BJ (cell line): ENCODE measurements around the gene GPBP1. TPM values are rescaled to one million over a fixed set of nuclear protein-coding genes. Genes with fewer than 3 reads are reported as not detected.

Experiments
- CTCF ChIA-PET: fragments of 350-600 bp; formaldehyde crosslinking; extraction: SDS; loops from one replicate; lab custom pipeline; 2021; ENCODE audit warnings: antibody characterized with exemption, inconsistent platforms; lab: Yijun Ruan, JAX
- POLR2A ChIA-PET: fragments of 300-600 bp; sonication (Branson Sonifier 250); formaldehyde crosslinking; extraction: SDS; loops from one replicate; lab custom pipeline; 2021; ENCODE audit warnings: antibody characterized with exemption; lab: Charles Lee
- DNase-seq: peaks from one replicate; pipeline ENCODE4 v3.0.0-alpha.2; 2011; ENCODE audit warnings: low read depth
- H3K27me3 ChIP-seq: 2 replicates; pipeline ENCODE4 v1.6.0; 2011; ENCODE audit warnings: low read length; ENCODE audit not compliant: control insufficient read depth, insufficient read depth
- H3K36me3 ChIP-seq: 2 replicates; pipeline ENCODE4 v1.5.1; 2011; ENCODE audit warnings: low read length; ENCODE audit not compliant: control insufficient read depth, insufficient read depth
- H3K4me3 ChIP-seq: 2 replicates; pipeline ENCODE4 v1.5.1; 2011; ENCODE audit warnings: low read depth, mild to moderate bottlenecking, control low read depth, low read length
- CTCF ChIP-seq: IDR thresholded peaks from 2 replicates; pipeline ENCODE4 v1.5.1; 2011; ENCODE audit warnings: low read depth, mild to moderate bottlenecking, control low read depth, inconsistent platforms, low read length, moderate library complexity; ENCODE audit not compliant: insufficient read depth
- polyA plus RNA-seq: library from polyadenylated mRNA; depleted of rRNA; stranded (reverse); fragments of >200 nt; gene quantifications from 2 replicates; pipeline ENCODE4 v1.2.3, GENCODE V29; 2011

The GPBP1 gene
- polyA plus RNA-seq, 1 experiment, result 13.1 TPM

GRCh38 chr5:57258052-57258451, 84.2 kb downstream of the GPBP1 start:
- ChIA-PET POLR2A (no interaction called here), CTCF (no interaction called here)
- no peak for TF ChIP-seq CTCF
- no peak overlapping the region for H3K4me3 ChIP-seq
- H3K27me3 ChIP-seq, result no peaks in the 10 kb centered on the region
- DNase-seq, result no peak
- peaks cover 3% of the 10 kb centered on the region; the same call in 1 of the 2 replicates for H3K36me3 ChIP-seq

- no peak for TF ChIP-seq CTCF
- no peak overlapping the region for H3K4me3 ChIP-seq
- H3K36me3 ChIP-seq, result peaks cover 4% of the 10 kb centered on the region; the same call in 1 of the 2 replicates
- DNase-seq, result no peak
- CTCF ChIA-PET, result no interaction called here
- POLR2A ChIA-PET, result no interaction called here
- H3K27me3 ChIP-seq, result no peaks in the 10 kb centered on the region
Measured at GRCh38 chr5:57258943-57259342, 85.1 kb downstream of the GPBP1 start.

GRCh38 chr5:57259704-57260103, 85.8 kb downstream of the GPBP1 start:
- Histone ChIP-seq H3K36me3 (peaks cover 4% of the 10 kb centered on the region; the same call in 1 of the 2 replicates), H3K27me3 (no peaks in the 10 kb centered on the region), H3K4me3 (no peak overlapping the region)
- TF ChIP-seq CTCF, result no peak
- no peak for DNase-seq
- POLR2A ChIA-PET, result no interaction called here
- CTCF ChIA-PET, result interaction anchor here (0.6 kb wide), 1 partner anchor 40 kb away, joined by 4 read pairs; no protein-coding TSS in a partner anchor

GRCh38 chr5:57262541-57262940, 88.7 kb downstream of the GPBP1 start:
- no peak for DNase-seq
- CTCF ChIA-PET, result no interaction called here
- Histone ChIP-seq H3K27me3 (no peaks in the 10 kb centered on the region), H3K36me3 (peaks cover 4% of the 10 kb centered on the region; the same call in 1 of the 2 replicates), H3K4me3 (no peak overlapping the region)
- TF ChIP-seq CTCF, result no peak
- POLR2A ChIA-PET, result no interaction called here

- ChIA-PET CTCF (interaction anchor here (0.6 to 0.7 kb wide), 3 partner anchors 165 to 904 kb away, joined by 3 to 4 read pairs (median 4); no protein-coding TSS in a partner anchor), POLR2A (no interaction called here)
- no peak for DNase-seq
- Histone ChIP-seq H3K27me3 (no peaks in the 10 kb centered on the region), H3K36me3 (peaks cover 1% of the 10 kb centered on the region; the same call in 1 of the 2 replicates), H3K4me3 (no peak overlapping the region)
- TF ChIP-seq CTCF, result no peak
Measured at GRCh38 chr5:57267805-57268204, 93.9 kb downstream of the GPBP1 start.
